Left lung (tissue), 10 donors: ENCODE measurements around the gene SCUBE1. TPM values are rescaled to one million over a fixed set of nuclear protein-coding genes. Genes with fewer than 3 reads are reported as not detected.

Experiments used
- ATAC-seq: fragments of 200-7000 bp; cut with Tn5 transposase; one replicate; pipeline ENCODE4 v1.9.1; 2020; ENCODE audit warnings: moderate library complexity
- DNase-seq, 4 donors: peaks; one replicate each; pipeline ENCODE4 v3.0.0-alpha.2; 2013 to 2020
- H3K27ac ChIP-seq, 2 donors: fragments of 200-600 bp; sonication (generic) in 1 of 2; one replicate each; pipeline versions ENCODE4 v1.5.0 to v1.8.0; 2020 to 2021
- H3K27me3 ChIP-seq, 2 donors: fragments of 200-600 bp; sonication (generic) in 1 of 2; one replicate each; pipeline versions ENCODE4 v1.5.0 to v1.8.0; 2020 to 2021
- H3K36me3 ChIP-seq, 2 donors: fragments of 200-600 bp; sonication (generic) in 1 of 2; one replicate each; pipeline versions ENCODE4 v1.5.0 to v1.8.0; 2020 to 2021
- H3K4me1 ChIP-seq, 2 donors: fragments of 200-600 bp; one replicate each; pipeline ENCODE4 v1.8.0; 2021
- H3K4me3 ChIP-seq, 2 donors: fragments of 200-600 bp; sonication (generic) in 1 of 2; one replicate each; pipeline versions ENCODE4 v1.5.0 to v1.8.0; 2020 to 2021; ENCODE audit warnings: mild to moderate bottlenecking in 1 of 2
- H3K9me3 ChIP-seq, 2 donors: fragments of 200-600 bp; sonication (generic) in 1 of 2; one replicate each; pipeline versions ENCODE4 v1.5.0 to v1.8.0; 2020 to 2021
- CTCF ChIP-seq, 2 donors: fragments of 200-600 bp; sonication (generic) in 1 of 2; IDR thresholded peaks; one replicate each; pipeline versions ENCODE4 v1.5.0 to v1.8.0; 2021; ENCODE audit warnings: antibody characterized with exemption in 2 of 2
- intact Hi-C, 2 donors: fragments of 100-400 bp; cut with DNase I; formaldehyde crosslinking; loops; one replicate each; pipeline versions ENCODE4 v1.11.2 to v1.14.2; 2022
- polyA plus RNA-seq, 6 donors: library from polyadenylated mRNA; unstranded; fragments of 120-200 nt; gene quantifications; one replicate each; pipeline ENCODE4 v1.2.1, GENCODE V29; 2013; ENCODE audit not compliant: insufficient read length in 6 of 6
- total RNA-seq, 2 donors: library from RNA; stranded (reverse); fragmentation: NEBNext Ultra II Directional; extraction: Animal tissue kit (Norgen Biotek cat#: 25700); gene quantifications; one replicate each; pipeline ENCODE4 v1.2.1, GENCODE V29; 2021
- donor health status: DM: no; HTN: yes; CAD: no.
- donor health status: DM: no; HTN: no; CAD: no.

The SCUBE1 gene
- total and polyA plus RNA-seq, 8 donors: 1.1 to 5.0 (median 2.0) TPM

GRCh38 chr22:43301866-43302265 lies 41.3 kb downstream of the SCUBE1 start:
- intact Hi-C loops: no loop called here
- no peaks in the 10 kb centered on the region for H3K9me3 ChIP-seq

GRCh38 chr22:43300891-43301676 lies 42.1 kb downstream of the SCUBE1 start:
- ATAC-seq: no peak
- H3K36me3 ChIP-seq: no peaks in the 10 kb centered on the region
- peak in 1 of 4 donors; percentile 54 for DNase-seq
- no peak overlapping the region for H3K4me3 ChIP-seq
- H3K27me3 ChIP-seq: no peaks in the 10 kb centered on the region
- no peak for TF ChIP-seq CTCF (IDR thresholded peaks at IDR 0.05)
- intact Hi-C loops: no loop called here
- H3K27ac ChIP-seq: no peak overlapping the region
- H3K9me3 ChIP-seq: no peaks in the 10 kb centered on the region
- H3K4me1 ChIP-seq: no peaks in the 10 kb centered on the region

More at GRCh38 chr22:43301866-43302265, 41.3 kb downstream of the SCUBE1 start:
- no peaks in the 10 kb centered on the region for H3K27me3 ChIP-seq
- no peaks in the 10 kb centered on the region for H3K4me1 ChIP-seq
- no peaks in the 10 kb centered on the region for H3K36me3 ChIP-seq
- TF ChIP-seq CTCF (IDR thresholded peaks at IDR 0.05): no peak
- no peak overlapping the region for H3K4me3 ChIP-seq
- DNase-seq (peak in 1 of 4 donors; percentile 67), ATAC-seq (no peak)
- H3K27ac ChIP-seq: no peak overlapping the region

GRCh38 chr22:43299736-43300135 lies 43.4 kb downstream of the SCUBE1 start:
- Histone ChIP-seq H3K27ac (no peak overlapping the region), H3K27me3 (no peaks in the 10 kb centered on the region), H3K4me1 (peaks cover 0 to 9% of the 10 kb centered on the region in 2 donors), H3K4me3 (no peak overlapping the region), H3K36me3 (no peaks in the 10 kb centered on the region), H3K9me3 (no peaks in the 10 kb centered on the region)
- no peak for DNase-seq
- intact Hi-C loops: no loop called here
- no peak for ATAC-seq
- TF ChIP-seq CTCF (IDR thresholded peaks at IDR 0.05): no peak

GRCh38 chr22:43298062-43298801 lies 44.9 kb downstream of the SCUBE1 start:
- no peak overlapping the region for H3K4me3 ChIP-seq
- DNase-seq (peak in 3 of 4 donors; percentile 53 to 72 (median 60)), ATAC-seq (no peak)
- H3K27me3 ChIP-seq: no peaks in the 10 kb centered on the region
- H3K9me3 ChIP-seq: no peaks in the 10 kb centered on the region
- no peak overlapping the region for H3K27ac ChIP-seq
- peaks cover 0 to 23% of the 10 kb centered on the region in 2 donors for H3K4me1 ChIP-seq
- no peaks in the 10 kb centered on the region for H3K36me3 ChIP-seq
- intact Hi-C loops: no loop called here
- no peak for TF ChIP-seq CTCF (IDR thresholded peaks at IDR 0.05)
